Activated CD8-positive, alpha-beta T cell treated with anti-CD3 and anti-CD28 coated beads, Interleukin-2, amount 10 ng/mL, durations not matched to agents 7 days and 5 days (primary cell): ENCODE results near the gene ZRANB2. TPM values are rescaled to one million over a fixed set of nuclear protein-coding genes. Genes with fewer than 3 reads are reported as not detected.

ENCODE experiments used
- ATAC-seq: fragments of 150-1000 bp; cut with Tn5 transposase; one replicate; pipeline ENCODE4 v1.10.0; 2021; ENCODE audit warnings: moderate library complexity
- CTCF ChIA-PET: fragments of 350-600 bp; sonication (Branson Sonifier 250); formaldehyde crosslinking; loops from one replicate; lab custom pipeline; 2021; ENCODE audit warnings: antibody characterized with exemption; lab: Charles Lee
- POLR2A ChIA-PET: fragments of 350-600 bp; sonication (Branson Sonifier 250); formaldehyde crosslinking; loops from one replicate; lab custom pipeline; 2021; ENCODE audit warnings: antibody characterized with exemption; lab: Charles Lee
- DNase-seq: peaks from one replicate; pipeline ENCODE4 v3.0.0-alpha.2; 2020
- H3K27ac Mint-ChIP-seq: one replicate; pipeline ENCODE4 v1.8.0; 2021; ENCODE audit warnings: mild to moderate bottlenecking, mixed read lengths
- H3K27me3 Mint-ChIP-seq: one replicate; pipeline ENCODE4 v1.8.0; 2021; ENCODE audit warnings: low read depth, mixed read lengths
- H3K36me3 Mint-ChIP-seq: one replicate; pipeline ENCODE4 v1.8.0; 2021; ENCODE audit warnings: low read depth, mixed read lengths
- H3K4me1 Mint-ChIP-seq: one replicate; pipeline ENCODE4 v1.8.0; 2021; ENCODE audit warnings: low read depth, mixed read lengths
- H3K4me3 Mint-ChIP-seq: one replicate; pipeline ENCODE4 v1.8.0; 2021; ENCODE audit warnings: mild to moderate bottlenecking, mixed read lengths
- H3K9me3 Mint-ChIP-seq: one replicate; pipeline ENCODE4 v1.8.0; 2022; ENCODE audit warnings: mixed read lengths; ENCODE audit not compliant: insufficient read depth
- total RNA-seq, 2 experiments: library from RNA; stranded (reverse); gene quantifications; one replicate each; pipeline ENCODE4 v1.2.3, GENCODE V29; 2021

The ZRANB2 gene
- total RNA-seq, 2 experiments from 2014 or later: 95.9 to 98.6 TPM

DNA sequence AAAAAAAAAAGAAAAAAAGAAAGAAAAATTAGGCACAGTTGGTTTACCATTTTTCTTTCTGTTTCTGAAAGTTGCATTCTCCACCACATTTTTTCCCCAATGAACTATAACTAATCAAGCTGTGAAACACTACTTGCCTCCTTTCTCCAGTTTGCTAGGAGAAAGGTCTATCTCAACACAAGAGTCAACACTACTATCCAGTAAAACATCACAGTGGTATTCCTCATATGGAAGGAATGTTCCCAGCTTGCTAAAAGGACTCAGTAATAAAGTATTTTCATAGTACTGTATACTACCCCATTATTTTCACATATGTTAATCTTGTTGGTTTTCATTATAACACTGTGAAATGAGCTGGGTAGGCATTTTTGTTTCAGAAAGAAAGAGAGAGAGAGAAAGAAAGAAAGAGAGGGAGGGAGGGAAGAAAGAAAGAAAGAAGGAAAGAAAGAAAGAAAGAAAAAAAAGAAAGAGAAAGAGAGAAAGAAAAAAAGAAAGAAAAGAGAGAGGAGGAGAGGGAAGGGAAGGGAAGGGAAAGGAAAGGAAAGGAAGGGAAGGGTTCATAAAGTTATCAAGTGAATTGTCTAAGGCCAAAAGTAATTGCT, 41.1 kb downstream of the ZRANB2 start:
- H3K9me3 Mint-ChIP-seq: no peaks in the 10 kb centered on the region
- H3K4me3 Mint-ChIP-seq: no peak overlapping the region
- H3K27me3 Mint-ChIP-seq: peaks cover 28% of the 10 kb centered on the region
- no peak overlapping the region for H3K27ac Mint-ChIP-seq
- ATAC-seq (no peak), DNase-seq (no peak)
- no peaks in the 10 kb centered on the region for H3K36me3 Mint-ChIP-seq
- POLR2A ChIA-PET: no interaction called here
- peaks cover 8% of the 10 kb centered on the region for H3K4me1 Mint-ChIP-seq
- CTCF ChIA-PET: interaction anchor here (0.7 kb wide), 1 partner anchor 302 kb away, joined by 4 read pairs; no protein-coding TSS in a partner anchor

DNA sequence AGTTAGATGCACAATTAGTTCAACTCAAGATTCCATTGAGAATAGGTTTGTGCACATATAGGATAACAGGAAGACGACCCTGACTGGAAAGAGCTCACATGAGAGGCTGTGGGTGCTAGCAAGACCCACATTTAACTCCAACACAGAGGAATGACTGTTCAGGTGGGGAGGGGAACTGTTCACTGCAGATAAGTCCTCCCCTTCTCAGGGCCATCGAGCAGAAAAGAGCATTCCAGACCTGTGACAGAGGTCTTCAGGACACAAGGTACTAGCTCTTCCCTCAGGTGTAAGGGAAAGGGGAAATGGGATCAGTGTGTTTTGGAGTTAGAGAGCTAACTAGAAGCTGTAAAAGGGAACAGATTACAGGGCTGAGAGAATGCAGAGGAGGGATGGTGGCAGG, 41.9 kb downstream of the ZRANB2 start:
- DNase-seq (no peak), ATAC-seq (no peak)
- CTCF ChIA-PET: no interaction called here

GRCh38 chr1:71037829-71038620, 42.8 kb downstream of the ZRANB2 start:
- Mint-ChIP-seq H3K27ac (no peak overlapping the region), H3K36me3 (no peaks in the 10 kb centered on the region), H3K4me1 (peaks cover 8% of the 10 kb centered on the region), H3K27me3 (peaks cover 31% of the 10 kb centered on the region), H3K4me3 (no peak overlapping the region), H3K9me3 (no peaks in the 10 kb centered on the region)
- POLR2A ChIA-PET: no interaction called here
- CTCF ChIA-PET: interaction anchor here (1.0 kb wide), 1 partner anchor 12 kb away, joined by 3 read pairs; no protein-coding TSS in a partner anchor
- ATAC-seq (no peak), DNase-seq (no peak)

More for the DNA sequence above, 41.9 kb downstream of the ZRANB2 start:
- POLR2A ChIA-PET: no interaction called here
- no peak overlapping the region for H3K4me3 Mint-ChIP-seq
- peaks cover 27% of the 10 kb centered on the region for H3K27me3 Mint-ChIP-seq
- H3K4me1 Mint-ChIP-seq: peaks cover 8% of the 10 kb centered on the region
- no peaks in the 10 kb centered on the region for H3K9me3 Mint-ChIP-seq
- no peak overlapping the region for H3K27ac Mint-ChIP-seq
- no peaks in the 10 kb centered on the region for H3K36me3 Mint-ChIP-seq

- DNase-seq: no peak
- Mint-ChIP-seq H3K27ac (no peak overlapping the region), H3K9me3 (no peaks in the 10 kb centered on the region), H3K36me3 (no peaks in the 10 kb centered on the region), H3K4me3 (no peak overlapping the region), H3K4me1 (peaks cover 8% of the 10 kb centered on the region), H3K27me3 (peaks cover 32% of the 10 kb centered on the region)
- CTCF ChIA-PET: interaction anchor here (1.0 kb wide), 1 partner anchor 13 kb away, joined by 3 read pairs; no protein-coding TSS in a partner anchor
- ATAC-seq: no peak
- POLR2A ChIA-PET: no interaction called here
These were observed 43.8 kb downstream of the ZRANB2 start for GRCh38 chr1:71037066-71037465.

DNA sequence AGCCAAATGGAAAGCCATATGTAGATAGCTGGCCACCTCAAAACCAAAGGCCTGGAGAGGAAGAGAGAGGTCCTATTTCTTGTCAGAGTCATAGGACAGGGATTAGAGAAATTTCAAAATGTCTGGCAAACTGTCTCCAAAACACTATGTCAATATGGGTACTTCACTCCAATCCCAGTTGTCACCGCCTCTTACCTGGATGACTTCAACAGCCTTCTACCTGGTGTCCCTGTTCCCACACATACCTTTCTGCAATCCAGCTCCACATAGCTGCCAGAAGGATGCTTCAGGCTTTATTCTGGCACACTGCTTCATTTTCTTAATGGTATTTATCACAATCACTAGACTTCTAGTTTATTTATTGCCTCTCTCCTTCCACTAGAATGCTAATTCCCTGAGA, 47.7 kb downstream of the ZRANB2 start:
- no peaks in the 10 kb centered on the region for H3K36me3 Mint-ChIP-seq
- ATAC-seq (no peak), DNase-seq (no peak)
- H3K9me3 Mint-ChIP-seq: no peaks in the 10 kb centered on the region
- no peak overlapping the region for H3K4me3 Mint-ChIP-seq
- CTCF ChIA-PET: no interaction called here
- POLR2A ChIA-PET: no interaction called here
- H3K27ac Mint-ChIP-seq: no peak overlapping the region
- peaks cover 20% of the 10 kb centered on the region for H3K27me3 Mint-ChIP-seq
- H3K4me1 Mint-ChIP-seq: peaks cover 4% of the 10 kb centered on the region

- Mint-ChIP-seq H3K27me3 (peaks cover 20% of the 10 kb centered on the region), H3K9me3 (no peaks in the 10 kb centered on the region), H3K4me1 (peaks cover 4% of the 10 kb centered on the region), H3K4me3 (no peak overlapping the region), H3K36me3 (no peaks in the 10 kb centered on the region), H3K27ac (no peak overlapping the region)
- CTCF ChIA-PET: no interaction called here
- POLR2A ChIA-PET: no interaction called here
- ATAC-seq (no peak), DNase-seq (no peak)
These were observed 49.4 kb downstream of the ZRANB2 start for GRCh38 chr1:71031426-71031825.

DNA sequence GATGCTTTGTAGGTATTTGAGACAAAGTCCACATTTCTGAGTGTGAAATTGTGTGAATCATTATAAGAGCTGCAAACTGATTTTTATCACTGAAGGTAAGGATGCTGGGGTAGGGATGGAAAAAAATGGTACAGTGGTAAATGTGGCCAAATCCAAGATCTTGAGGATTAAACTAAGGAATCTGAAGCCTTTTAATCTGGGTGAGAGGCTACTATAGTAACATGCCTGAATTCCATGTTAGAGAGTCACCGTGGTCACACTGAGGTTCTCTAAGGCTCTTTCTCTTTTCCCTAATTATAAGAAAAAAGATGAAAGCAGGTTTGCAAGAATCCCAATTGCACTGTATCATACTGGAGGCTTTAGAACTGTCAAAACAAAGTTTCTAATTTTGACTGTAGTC, 50.8 kb downstream of the ZRANB2 start:
- Mint-ChIP-seq H3K4me1 (no peaks in the 10 kb centered on the region), H3K27ac (no peak overlapping the region), H3K27me3 (peaks cover 13% of the 10 kb centered on the region), H3K9me3 (no peaks in the 10 kb centered on the region), H3K36me3 (no peaks in the 10 kb centered on the region), H3K4me3 (no peak overlapping the region)
- CTCF ChIA-PET: no interaction called here
- POLR2A ChIA-PET: no interaction called here
- no peak for ATAC-seq
- DNase-seq: no peak

- Mint-ChIP-seq H3K9me3 (no peaks in the 10 kb centered on the region), H3K27ac (no peak overlapping the region)
- DNase-seq: no peak
These were observed 51.9 kb downstream of the ZRANB2 start for GRCh38 chr1:71028981-71029380.

DNA sequence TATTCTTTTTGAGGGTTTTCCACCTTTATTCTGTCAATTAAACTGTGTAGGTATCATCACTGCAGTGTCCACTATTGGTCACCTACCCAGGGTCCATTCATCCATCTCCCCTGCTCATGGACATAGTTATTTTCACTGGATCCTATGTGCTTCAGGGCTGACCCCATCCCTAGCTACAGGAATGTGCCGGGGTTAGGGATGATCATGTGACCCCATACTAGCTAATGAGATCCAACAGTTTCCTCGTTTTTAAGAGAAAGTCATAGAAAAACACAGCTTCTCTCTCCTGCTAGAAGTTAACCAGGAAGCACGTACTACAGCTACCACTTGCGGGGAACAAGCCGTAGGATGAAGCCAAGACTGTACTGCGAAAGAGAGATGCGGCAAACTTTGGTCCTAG, 52.8 kb downstream of the ZRANB2 start:
- ChIA-PET POLR2A (no interaction called here), CTCF (no interaction called here)
- Mint-ChIP-seq H3K27ac (no peak overlapping the region), H3K36me3 (no peaks in the 10 kb centered on the region), H3K9me3 (no peaks in the 10 kb centered on the region), H3K27me3 (peaks cover 9% of the 10 kb centered on the region), H3K4me1 (no peaks in the 10 kb centered on the region), H3K4me3 (no peak overlapping the region)
- ATAC-seq (no peak), DNase-seq (no peak)

More at GRCh38 chr1:71028981-71029380, 51.9 kb downstream of the ZRANB2 start:
- no peaks in the 10 kb centered on the region for H3K4me1 Mint-ChIP-seq
- CTCF ChIA-PET: no interaction called here
- no peak for ATAC-seq
- peaks cover 13% of the 10 kb centered on the region for H3K27me3 Mint-ChIP-seq
- H3K4me3 Mint-ChIP-seq: no peak overlapping the region
- no peaks in the 10 kb centered on the region for H3K36me3 Mint-ChIP-seq
- POLR2A ChIA-PET: no interaction called here

DNA sequence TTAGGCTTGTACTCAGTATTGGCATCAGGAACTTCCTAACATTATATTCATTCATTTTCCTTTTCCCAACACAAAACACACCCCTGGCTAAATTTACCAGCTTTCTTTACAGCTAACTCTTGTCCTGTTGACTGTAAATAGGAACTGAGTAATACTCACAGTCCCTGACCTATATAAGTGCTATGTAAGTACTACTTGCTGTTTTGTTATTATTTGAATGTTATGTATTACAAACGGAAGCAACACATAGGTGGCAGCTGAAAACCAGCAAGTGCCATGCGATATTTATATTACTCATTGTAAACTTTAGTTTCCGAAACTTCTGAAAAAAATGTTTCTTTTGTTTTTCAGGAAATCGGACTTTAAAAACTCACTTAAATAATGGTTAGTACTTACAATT, 54.7 kb downstream of the ZRANB2 start:
- DNase-seq: no peak
- Mint-ChIP-seq H3K27ac (no peak overlapping the region), H3K27me3 (peaks cover 7% of the 10 kb centered on the region), H3K4me3 (no peak overlapping the region), H3K9me3 (no peaks in the 10 kb centered on the region), H3K4me1 (no peaks in the 10 kb centered on the region), H3K36me3 (no peaks in the 10 kb centered on the region)
- ChIA-PET CTCF (no interaction called here), POLR2A (no interaction called here)
- ATAC-seq: no peak

GRCh38 chr1:71023515-71023914, 57.3 kb downstream of the ZRANB2 start:
- POLR2A ChIA-PET: no interaction called here
- H3K4me3 Mint-ChIP-seq: no peak overlapping the region
- H3K4me1 Mint-ChIP-seq: no peaks in the 10 kb centered on the region
- H3K9me3 Mint-ChIP-seq: no peaks in the 10 kb centered on the region
- H3K27me3 Mint-ChIP-seq: peaks cover 7% of the 10 kb centered on the region
- H3K27ac Mint-ChIP-seq: no peak overlapping the region
- CTCF ChIA-PET: no interaction called here
- no peaks in the 10 kb centered on the region for H3K36me3 Mint-ChIP-seq
- no peak for ATAC-seq
- DNase-seq: no peak

GRCh38 chr1:71019233-71019969, 61.4 kb downstream of the ZRANB2 start:
- no peak for DNase-seq
- H3K4me3 Mint-ChIP-seq: no peak overlapping the region
- no peaks in the 10 kb centered on the region for H3K9me3 Mint-ChIP-seq
- no peak overlapping the region for H3K27ac Mint-ChIP-seq
- POLR2A ChIA-PET: no interaction called here
- CTCF ChIA-PET: no interaction called here
- peaks cover 6% of the 10 kb centered on the region for H3K27me3 Mint-ChIP-seq
- no peak for ATAC-seq
- H3K36me3 Mint-ChIP-seq: no peaks in the 10 kb centered on the region
- no peaks in the 10 kb centered on the region for H3K4me1 Mint-ChIP-seq
